Right atrium auricular region (tissue), 2 donors: Measurements from ENCODE around the gene TGFA. TPM values are rescaled to one million over a fixed set of nuclear protein-coding genes. Genes with fewer than 3 reads are reported as not detected.

ENCODE experiments used
- DNase-seq: peaks from one replicate; pipeline ENCODE4 v3.0.0-alpha.2; 2019; ENCODE audit warnings: low spot score
- H3K27ac ChIP-seq, 2 donors: fragments of 200-600 bp; sonication (generic); 1 replicate in 1 of 2; 2 replicates in 1 of 2; pipeline ENCODE4 v1.5.1; 2016 to 2019
- H3K27me3 ChIP-seq, 2 donors: fragments of 200-600 bp; sonication (generic); one replicate each; pipeline versions ENCODE4 v1.5.1 to v1.6.0; 2017 to 2019
- H3K36me3 ChIP-seq: fragments of 200-600 bp; sonication (generic); one replicate; pipeline ENCODE4 v1.5.1; 2016
- H3K4me1 ChIP-seq, 2 donors: fragments of 200-600 bp; sonication (generic); one replicate each; pipeline versions ENCODE4 v1.5.1 to v1.6.0; 2017 to 2019
- H3K4me3 ChIP-seq, 2 donors: fragments of 200-600 bp; sonication (generic); 1 replicate in 1 of 2; 2 replicates in 1 of 2; pipeline ENCODE4 v1.5.1; 2017 to 2019; ENCODE audit warnings: mild to moderate bottlenecking in 1 of 2, moderate library complexity in 1 of 2
- H3K9me3 ChIP-seq, 2 donors: fragments of 200-600 bp; sonication (generic); one replicate each; pipeline ENCODE4 v1.5.1; 2019
- total RNA-seq, 2 donors: library from RNA; depleted of rRNA; stranded (reverse); fragments of >200 nt; gene quantifications; one replicate each; pipeline ENCODE4 v1.1.0, GENCODE V29; 2016
- TF ChIP-seq, protein P1 (sequence below), 2 donors: fragments of 200-600 bp; sonication (generic); IDR thresholded peaks; one replicate each; pipeline ENCODE4 v1.5.1; 2019; ENCODE audit warnings: antibody characterized with exemption in 2 of 2

TGFA gene
- total RNA-seq, 2 donors from 2014 or later: 0.24 to 1.7 TPM

GRCh38 chr2:70546885-70547284 is 6.7 kb downstream of the TGFA start:
- H3K27ac ChIP-seq: no peak overlapping the region
- no peaks in the 10 kb centered on the region for H3K36me3 ChIP-seq
- H3K4me3 ChIP-seq: no peak overlapping the region
- H3K9me3 ChIP-seq: no peaks in the 10 kb centered on the region
- H3K4me1 ChIP-seq: no peaks in the 10 kb centered on the region
- no peaks in the 10 kb centered on the region for H3K27me3 ChIP-seq
- no peak for DNase-seq
- TF ChIP-seq, protein P1, sequence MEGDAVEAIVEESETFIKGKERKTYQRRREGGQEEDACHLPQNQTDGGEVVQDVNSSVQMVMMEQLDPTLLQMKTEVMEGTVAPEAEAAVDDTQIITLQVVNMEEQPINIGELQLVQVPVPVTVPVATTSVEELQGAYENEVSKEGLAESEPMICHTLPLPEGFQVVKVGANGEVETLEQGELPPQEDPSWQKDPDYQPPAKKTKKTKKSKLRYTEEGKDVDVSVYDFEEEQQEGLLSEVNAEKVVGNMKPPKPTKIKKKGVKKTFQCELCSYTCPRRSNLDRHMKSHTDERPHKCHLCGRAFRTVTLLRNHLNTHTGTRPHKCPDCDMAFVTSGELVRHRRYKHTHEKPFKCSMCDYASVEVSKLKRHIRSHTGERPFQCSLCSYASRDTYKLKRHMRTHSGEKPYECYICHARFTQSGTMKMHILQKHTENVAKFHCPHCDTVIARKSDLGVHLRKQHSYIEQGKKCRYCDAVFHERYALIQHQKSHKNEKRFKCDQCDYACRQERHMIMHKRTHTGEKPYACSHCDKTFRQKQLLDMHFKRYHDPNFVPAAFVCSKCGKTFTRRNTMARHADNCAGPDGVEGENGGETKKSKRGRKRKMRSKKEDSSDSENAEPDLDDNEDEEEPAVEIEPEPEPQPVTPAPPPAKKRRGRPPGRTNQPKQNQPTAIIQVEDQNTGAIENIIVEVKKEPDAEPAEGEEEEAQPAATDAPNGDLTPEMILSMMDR (IDR thresholded peaks at IDR 0.05): no peak

DNA sequence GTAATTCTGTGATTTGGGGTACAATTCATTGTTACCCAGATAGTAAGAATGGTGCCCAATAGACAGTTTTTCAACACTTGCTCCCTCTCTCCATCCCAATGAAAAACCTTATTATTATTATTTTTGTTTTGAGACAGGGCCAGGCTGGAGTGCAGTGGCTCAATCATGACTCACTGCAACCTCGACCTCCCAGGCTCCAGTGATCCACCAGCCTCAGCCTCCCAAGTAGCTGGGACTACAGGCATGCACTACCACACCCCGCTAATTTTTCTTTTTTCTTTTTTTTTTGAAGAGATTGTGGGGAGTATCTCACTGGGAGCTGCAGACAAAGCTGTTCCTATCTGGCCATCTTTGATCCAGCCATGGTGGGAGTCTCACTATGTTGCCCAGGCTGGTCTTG is 7.2 kb downstream of the TGFA start:
- Histone ChIP-seq H3K27ac (no peak overlapping the region), H3K4me1 (no peaks in the 10 kb centered on the region), H3K27me3 (no peaks in the 10 kb centered on the region), H3K9me3 (no peaks in the 10 kb centered on the region), H3K36me3 (no peaks in the 10 kb centered on the region), H3K4me3 (no peak overlapping the region)
- no peak for DNase-seq
- TF ChIP-seq, protein P1 (IDR thresholded peaks at IDR 0.05): no peak

- peaks cover 0 to 6% of the 10 kb centered on the region in 2 donors for H3K9me3 ChIP-seq
- no peaks in the 10 kb centered on the region for H3K36me3 ChIP-seq
- TF ChIP-seq, protein P1 (IDR thresholded peaks at IDR 0.05): no peak
- H3K4me1 ChIP-seq: no peaks in the 10 kb centered on the region
- no peak for DNase-seq
- H3K27me3 ChIP-seq: no peaks in the 10 kb centered on the region
- H3K27ac ChIP-seq: no peak overlapping the region
- no peak overlapping the region for H3K4me3 ChIP-seq
Observed at GRCh38 chr2:70541481-70542020, 12.1 kb downstream of the TGFA start.

GRCh38 chr2:70537840-70538239 is 15.8 kb downstream of the TGFA start:
- H3K9me3 ChIP-seq: peaks cover 0 to 6% of the 10 kb centered on the region in 2 donors
- H3K4me1 ChIP-seq: no peaks in the 10 kb centered on the region
- H3K36me3 ChIP-seq: no peaks in the 10 kb centered on the region
- TF ChIP-seq, protein P1 (IDR thresholded peaks at IDR 0.05): no peak
- no peak overlapping the region for H3K4me3 ChIP-seq
- DNase-seq: no peak
- no peaks in the 10 kb centered on the region for H3K27me3 ChIP-seq
- no peak overlapping the region for H3K27ac ChIP-seq

- no peak overlapping the region for H3K27ac ChIP-seq
- H3K9me3 ChIP-seq: peaks cover 0 to 6% of the 10 kb centered on the region in 2 donors
- TF ChIP-seq, protein P1 (IDR thresholded peaks at IDR 0.05): no peak
- H3K27me3 ChIP-seq: no peaks in the 10 kb centered on the region
- H3K36me3 ChIP-seq: no peaks in the 10 kb centered on the region
- no peak for DNase-seq
- H3K4me3 ChIP-seq: no peak overlapping the region
- no peaks in the 10 kb centered on the region for H3K4me1 ChIP-seq
Observed at GRCh38 chr2:70536517-70537055, 17.0 kb downstream of the TGFA start.

- no peaks in the 10 kb centered on the region for H3K27me3 ChIP-seq
- no peak for DNase-seq
- H3K27ac ChIP-seq: no peak overlapping the region
- H3K4me3 ChIP-seq: no peak overlapping the region
- no peaks in the 10 kb centered on the region for H3K4me1 ChIP-seq
- H3K36me3 ChIP-seq: no peaks in the 10 kb centered on the region
- H3K9me3 ChIP-seq: peaks cover 0 to 6% of the 10 kb centered on the region in 2 donors
- TF ChIP-seq, protein P1 (IDR thresholded peaks at IDR 0.05): no peak
Observed at GRCh38 chr2:70535573-70535972, 18.1 kb downstream of the TGFA start.
